ENCODE measurements around the gene NTRK3.

NTRK3 gene

GRCh38 chr15:88019656-88020055 lies 236.9 kb downstream of the NTRK3 start:
- DNase-seq = no peak

GRCh38 chr15:88018869-88019641 lies 237.5 kb downstream of the NTRK3 start:
- no peak for DNase-seq

GRCh38 chr15:88017753-88018152 lies 238.8 kb downstream of the NTRK3 start:
- no peak for DNase-seq

GRCh38 chr15:88016406-88016805 lies 240.1 kb downstream of the NTRK3 start:
- no peak for DNase-seq

GRCh38 chr15:88015228-88015860 lies 241.2 kb downstream of the NTRK3 start:
- DNase-seq = no peak

GRCh38 chr15:88014454-88015160 lies 241.9 kb downstream of the NTRK3 start:
- DNase-seq = no peak

- no peak for DNase-seq
Measured at GRCh38 chr15:88013111-88013510, 243.4 kb downstream of the NTRK3 start.

- no peak for DNase-seq
Measured at GRCh38 chr15:88012688-88013087, 243.9 kb downstream of the NTRK3 start.

GRCh38 chr15:88012233-88012632 lies 244.3 kb downstream of the NTRK3 start:
- no peak for DNase-seq

GRCh38 chr15:88011533-88011932 lies 245.0 kb downstream of the NTRK3 start:
- DNase-seq = no peak

GRCh38 chr15:88006146-88006545 lies 250.4 kb downstream of the NTRK3 start:
- DNase-seq = no peak

- DNase-seq = no peak
Measured at GRCh38 chr15:88004399-88004798, 252.1 kb downstream of the NTRK3 start.

GRCh38 chr15:88003541-88004327 lies 252.8 kb downstream of the NTRK3 start:
- no peak for DNase-seq

GRCh38 chr15:88002706-88003105 lies 253.8 kb downstream of the NTRK3 start:
- no peak for DNase-seq

GRCh38 chr15:87998630-87999029 lies 257.9 kb downstream of the NTRK3 start:
- DNase-seq = no peak

- no peak for DNase-seq
Measured at GRCh38 chr15:87986776-87987175, 269.8 kb downstream of the NTRK3 start.

- no peak for DNase-seq
Measured at GRCh38 chr15:87985451-87985850, 271.1 kb downstream of the NTRK3 start.

- DNase-seq = no peak
Measured at GRCh38 chr15:87981969-87982368, 274.6 kb downstream of the NTRK3 start.

- no peak for DNase-seq
Measured at GRCh38 chr15:87977907-87978306, 278.6 kb downstream of the NTRK3 start.

GRCh38 chr15:87976552-87976951 lies 280.0 kb downstream of the NTRK3 start:
- no peak for DNase-seq

GRCh38 chr15:87973501-87974215 lies 282.9 kb downstream of the NTRK3 start:
- DNase-seq = no peak

GRCh38 chr15:87971076-87971475 lies 285.5 kb downstream of the NTRK3 start:
- DNase-seq = no peak

Data from NCI-H2227 treated with DMSO at 0.1 percent for 48 hours (cell line).